Progenitor cell of endocrine pancreas (in vitro differentiated cells): ENCODE measurements around the gene TBCD. TPM values are rescaled to one million over a fixed set of nuclear protein-coding genes. Genes with fewer than 3 reads are reported as not detected.
A peak's percentile ranks its signal among the peaks of the same experiment; 100 is the strongest.

Source experiments
- DNase-seq: peaks from one replicate; pipeline ENCODE4 v3.0.0; 2021; ENCODE audit warnings: low spot score; ENCODE audit not compliant: unreplicated experiment
- H3K27ac Mint-ChIP-seq: 2 replicates; pipeline ENCODE4 v1.8.0; 2021; ENCODE audit warnings: mild to moderate bottlenecking, moderate library complexity, mixed read lengths
- H3K27me3 Mint-ChIP-seq: 2 replicates; pipeline ENCODE4 v1.8.0; 2021; ENCODE audit warnings: mixed read lengths
- H3K36me3 Mint-ChIP-seq: 2 replicates; pipeline ENCODE4 v1.8.0; 2022; ENCODE audit warnings: mixed read lengths; ENCODE audit not compliant: insufficient read depth
- H3K4me1 Mint-ChIP-seq: 2 replicates; pipeline ENCODE4 v1.8.0; 2021; ENCODE audit warnings: low read depth, mixed read lengths
- H3K4me3 Mint-ChIP-seq: 2 replicates; pipeline ENCODE4 v1.8.0; 2021; ENCODE audit warnings: low read depth, mild to moderate bottlenecking, moderate library complexity, mixed read lengths
- H3K9me3 Mint-ChIP-seq: 2 replicates; pipeline ENCODE4 v1.8.0; 2021; ENCODE audit warnings: low read depth, mixed read lengths
- CTCF ChIP-seq: fragments of 200-600 bp; sonication (generic); IDR thresholded peaks from one replicate; pipeline ENCODE4 v1.5.0; 2021; ENCODE audit warnings: antibody characterized with exemption, mild to moderate bottlenecking; ENCODE audit not compliant: unreplicated experiment
- total RNA-seq: library from RNA; stranded (reverse); gene quantifications from 2 replicates; pipeline ENCODE4 v1.2.1, GENCODE V29; 2021

The TBCD gene
- total RNA-seq, 1 donor from 2014 or later, result 95.6 TPM

GRCh38 chr17:82937411-82938371, 185.8 kb downstream of the TBCD start:
- DNase-seq, result no peak
- no peak overlapping the region for H3K4me3 Mint-ChIP-seq
- peaks cover 5% of the 10 kb centered on the region for H3K4me1 Mint-ChIP-seq
- no peak for TF ChIP-seq CTCF
- no peaks in the 10 kb centered on the region for H3K9me3 Mint-ChIP-seq
- peaks cover 28% of the 10 kb centered on the region for H3K36me3 Mint-ChIP-seq
- no peaks in the 10 kb centered on the region for H3K27me3 Mint-ChIP-seq
- H3K27ac Mint-ChIP-seq, result peak overlapping the region; percentile 24

- H3K36me3 Mint-ChIP-seq, result peaks cover 33% of the 10 kb centered on the region
- TF ChIP-seq CTCF, result no peak
- H3K27ac Mint-ChIP-seq, result peak overlapping the region; percentile 87
- H3K9me3 Mint-ChIP-seq, result no peaks in the 10 kb centered on the region
- no peak overlapping the region for H3K4me3 Mint-ChIP-seq
- no peaks in the 10 kb centered on the region for H3K27me3 Mint-ChIP-seq
- H3K4me1 Mint-ChIP-seq, result peaks cover 5% of the 10 kb centered on the region
- DNase-seq, result no peak
Measured at GRCh38 chr17:82938486-82938872, 186.6 kb downstream of the TBCD start.

GRCh38 chr17:82938873-82939620, 187.2 kb downstream of the TBCD start:
- no peak for DNase-seq
- no peak overlapping the region for H3K4me3 Mint-ChIP-seq
- TF ChIP-seq CTCF, result no peak
- peaks cover 5% of the 10 kb centered on the region for H3K4me1 Mint-ChIP-seq
- H3K27me3 Mint-ChIP-seq, result no peaks in the 10 kb centered on the region
- H3K9me3 Mint-ChIP-seq, result peaks cover 4% of the 10 kb centered on the region
- H3K36me3 Mint-ChIP-seq, result peaks cover 39% of the 10 kb centered on the region
- H3K27ac Mint-ChIP-seq, result peak overlapping the region; percentile 87

- Mint-ChIP-seq H3K4me3 (no peak overlapping the region), H3K4me1 (peaks cover 5% of the 10 kb centered on the region), H3K36me3 (peaks cover 45% of the 10 kb centered on the region), H3K27ac (no peak overlapping the region), H3K27me3 (no peaks in the 10 kb centered on the region), H3K9me3 (peaks cover 10% of the 10 kb centered on the region)
- TF ChIP-seq CTCF, result no peak
- no peak for DNase-seq
Measured at GRCh38 chr17:82939621-82940135, 187.8 kb downstream of the TBCD start.
